ENCODE measurements around the gene MAP2K2.
"Not testable (repeated sequence)": the region's sequence is repeated elsewhere in the genome, so short reads cannot be mapped to it uniquely, and the experiment has no call there.

Gene MAP2K2

DNA sequence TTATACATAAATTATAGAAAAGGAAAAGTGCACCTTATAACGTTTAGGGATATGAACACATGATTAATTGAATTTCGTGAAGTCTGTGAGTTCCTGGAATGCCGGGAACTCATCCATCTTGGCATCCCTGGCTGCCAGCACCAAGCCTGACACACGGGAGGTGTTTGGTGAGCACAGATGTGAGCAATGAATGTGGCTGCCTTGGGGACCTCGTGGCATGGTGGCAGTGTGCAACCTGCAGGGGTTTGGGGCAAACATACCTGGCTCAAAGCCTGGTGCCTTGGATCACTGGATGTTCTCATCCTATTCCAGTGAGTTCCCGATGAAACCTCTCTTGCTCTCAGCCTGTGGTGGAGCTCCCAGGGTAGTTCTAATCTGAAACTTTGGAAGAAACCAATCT lies 10.4 kb upstream of the MAP2K2 start:
- DNase-seq (ENCODE audit: insufficient read length, low spot score) = no peak
- FAIRE-seq = no peak

DNA sequence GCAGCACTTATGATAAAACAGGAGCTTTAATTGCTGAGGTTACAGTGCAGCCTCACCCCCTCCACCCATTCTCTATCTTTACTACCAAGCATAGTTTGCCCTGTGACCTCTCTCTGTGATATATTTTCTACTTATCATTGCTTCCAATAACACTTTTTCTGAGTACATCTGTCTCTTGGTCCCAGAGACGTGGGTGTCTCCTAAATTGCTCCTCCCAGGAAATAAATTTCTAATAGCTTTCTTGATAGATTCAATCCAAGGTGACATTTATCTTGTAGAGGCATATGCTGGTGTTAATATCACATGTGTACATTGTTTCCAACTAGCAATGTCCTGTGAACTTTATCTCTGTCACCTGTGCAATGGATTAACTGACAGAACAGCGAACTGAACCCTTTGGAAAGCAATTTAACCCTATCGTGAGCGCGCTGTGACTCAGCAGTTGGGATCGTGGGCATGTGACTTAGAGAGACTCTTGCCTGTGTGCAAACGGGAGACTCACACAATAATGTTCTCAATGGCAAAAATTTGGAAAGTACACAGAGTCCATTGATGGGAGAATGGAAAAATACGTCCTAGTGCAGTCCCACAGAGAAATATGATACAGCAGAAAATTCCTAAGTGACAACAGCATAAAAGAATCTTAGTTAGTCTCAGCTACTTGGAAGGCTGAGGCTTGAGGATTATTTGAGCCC lies 7.0 kb upstream of the MAP2K2 start:
- FAIRE-seq (no peak), DNase-seq (ENCODE audit: insufficient read length, low spot score) (no peak)

DNA sequence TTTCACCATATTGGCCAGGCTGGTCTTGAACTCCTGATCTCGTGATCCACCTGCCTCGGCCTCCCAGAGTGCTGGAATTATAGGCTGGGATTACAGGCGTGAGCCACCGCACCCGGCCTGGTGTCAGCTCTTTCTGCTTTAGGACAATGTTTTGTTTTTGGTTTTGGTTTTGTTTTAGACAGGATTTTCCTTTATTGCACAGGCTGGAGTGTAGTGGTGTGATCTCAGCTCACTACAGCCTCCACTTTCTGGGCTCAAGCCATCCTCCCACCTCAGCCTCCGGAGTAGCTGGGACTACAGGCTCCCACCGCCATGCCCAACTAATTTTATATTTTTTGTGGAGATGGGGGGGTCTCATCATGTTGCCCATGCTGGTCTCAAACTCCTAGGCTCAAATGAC lies 5.1 kb upstream of the MAP2K2 start:
- FAIRE-seq; DNase-seq (ENCODE audit: insufficient read length, low spot score): not testable (repeated sequence)

DNA sequence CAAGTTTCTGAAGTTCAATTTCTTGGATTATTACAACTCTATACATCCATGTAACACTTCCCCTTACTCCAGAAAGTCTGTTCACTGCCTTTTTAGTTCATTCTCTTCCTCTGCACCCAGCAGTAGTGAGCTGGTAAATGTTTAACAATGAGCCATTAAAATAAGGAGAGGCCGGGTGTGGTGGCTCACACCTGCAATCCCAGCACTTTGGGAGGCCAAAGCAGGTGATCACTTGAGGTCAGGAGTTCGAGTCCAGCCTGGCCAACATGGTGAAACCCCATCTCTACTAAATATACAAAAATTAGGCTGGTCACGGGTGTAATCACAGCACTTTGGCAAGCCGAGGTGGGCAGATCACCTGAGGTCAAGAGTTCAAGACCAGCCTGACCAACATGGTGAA lies 3.4 kb upstream of the MAP2K2 start:
- DNase-seq (ENCODE audit: insufficient read length, low spot score); FAIRE-seq: not testable (repeated sequence)

DNA sequence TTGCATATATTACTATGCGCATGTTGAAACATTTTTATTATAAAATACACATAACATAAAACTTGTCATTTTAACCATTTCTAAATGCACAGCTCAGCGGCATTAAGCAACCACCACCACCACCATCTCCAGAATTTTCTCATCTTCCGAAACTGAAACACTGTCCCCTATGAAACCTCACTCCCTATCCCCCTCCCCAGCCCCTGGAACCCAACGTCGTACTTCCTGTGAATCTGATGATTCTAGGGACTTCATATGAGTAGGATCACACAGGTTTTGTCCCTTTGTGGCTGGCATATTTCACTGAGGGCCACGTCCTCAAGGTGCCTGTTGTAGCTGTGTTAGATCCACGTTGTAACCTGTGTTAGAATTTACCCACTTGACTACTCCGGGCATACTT lies 716 bp upstream of the MAP2K2 start:
- DNase-seq (ENCODE audit: insufficient read length, low spot score) = no peak
- no peak for FAIRE-seq

DNA sequence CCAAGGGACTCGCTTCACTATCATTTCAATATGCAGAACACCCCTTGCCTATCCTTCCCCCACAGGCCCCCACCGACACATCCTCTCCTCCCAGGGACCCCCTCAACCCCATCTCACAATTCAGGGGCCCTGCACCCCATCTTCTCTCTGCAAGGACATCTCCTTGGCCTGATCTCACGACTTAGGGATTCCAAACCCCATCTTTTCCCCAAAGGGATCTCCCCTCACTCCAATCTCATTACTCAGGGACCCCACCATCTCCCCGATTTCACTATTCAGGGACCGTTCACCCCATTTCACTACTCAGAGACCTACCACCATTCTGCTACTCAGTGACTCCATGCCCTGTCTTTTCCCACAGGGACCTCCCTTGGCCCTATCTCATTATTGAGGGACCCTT lies 1.4 kb downstream of the MAP2K2 start:
- FAIRE-seq (no peak), DNase-seq (ENCODE audit: insufficient read length, low spot score) (no peak)

DNA sequence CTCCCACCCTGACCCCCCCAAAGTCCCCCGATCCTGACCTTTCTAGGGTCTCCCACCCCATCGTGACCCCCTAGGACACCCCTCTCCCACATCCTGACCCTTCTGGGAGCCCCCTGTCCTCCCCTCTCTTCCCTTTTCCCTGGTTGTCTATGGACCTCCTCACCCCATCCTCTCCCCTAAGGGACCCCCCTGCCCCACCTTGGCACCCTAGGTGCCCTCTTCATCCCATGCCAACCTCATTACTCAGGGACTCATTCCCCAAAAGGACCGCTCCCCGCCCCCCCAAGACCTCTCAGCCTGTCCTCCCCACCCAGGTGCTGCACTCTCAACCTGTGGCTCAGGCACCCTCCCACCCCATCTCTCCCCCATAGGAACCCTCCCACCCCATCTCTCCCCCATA lies 2.1 kb downstream of the MAP2K2 start:
- FAIRE-seq (no peak), DNase-seq (ENCODE audit: insufficient read length, low spot score) (no peak)

DNA sequence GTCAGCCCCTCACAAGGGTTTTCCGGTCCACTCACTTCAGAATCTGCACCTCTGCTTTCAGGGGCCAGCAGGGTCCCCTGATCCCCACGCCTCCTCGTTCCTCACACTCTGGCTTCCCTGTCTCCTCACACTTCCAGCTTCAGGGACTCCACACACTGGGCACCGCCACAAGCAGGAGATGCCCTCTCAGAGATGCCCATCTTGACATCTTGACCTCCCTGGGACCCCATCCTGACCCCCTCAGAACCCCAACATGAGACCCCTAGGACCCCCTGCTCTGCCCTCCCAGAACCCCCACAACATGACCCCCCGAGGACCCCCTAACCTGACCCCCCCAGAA lies 2.7 kb downstream of the MAP2K2 start:
- DNase-seq (ENCODE audit: insufficient read length, low spot score) (no peak), FAIRE-seq (no peak)

DNA sequence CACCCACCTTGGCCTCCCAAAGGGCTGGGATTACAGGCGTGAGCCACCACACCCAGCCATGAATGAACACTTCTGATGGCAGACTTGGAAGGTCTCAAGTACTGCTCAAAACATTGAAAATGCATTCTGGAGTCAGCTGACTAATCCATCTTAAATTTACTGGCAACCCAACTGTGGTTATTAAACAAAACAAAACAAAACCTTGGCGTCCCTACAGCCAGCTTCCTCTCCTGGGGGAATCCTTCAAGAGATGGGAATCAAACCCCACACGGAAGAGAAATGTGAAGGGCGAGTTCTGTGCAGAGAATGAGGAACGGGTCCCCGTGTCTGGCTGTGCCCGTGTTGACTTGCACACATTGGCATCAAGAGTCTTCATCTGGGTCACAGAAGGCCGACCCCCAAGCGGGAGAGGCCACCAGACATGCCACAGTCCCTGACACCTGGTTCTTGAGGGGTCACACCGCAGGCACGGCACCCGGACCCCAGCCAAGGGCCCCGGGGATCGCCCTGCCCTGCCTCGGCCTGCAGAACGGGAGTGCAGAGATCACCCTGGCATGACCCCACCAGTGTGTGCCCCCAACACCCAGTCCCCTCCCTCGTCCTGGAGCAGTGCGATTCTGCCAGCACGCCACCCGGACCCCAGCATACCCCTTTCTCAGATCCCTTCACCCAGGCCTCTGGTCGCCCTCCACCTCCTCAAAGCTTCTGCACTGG lies 3.2 kb downstream of the MAP2K2 start:
- no peak for FAIRE-seq

DNA sequence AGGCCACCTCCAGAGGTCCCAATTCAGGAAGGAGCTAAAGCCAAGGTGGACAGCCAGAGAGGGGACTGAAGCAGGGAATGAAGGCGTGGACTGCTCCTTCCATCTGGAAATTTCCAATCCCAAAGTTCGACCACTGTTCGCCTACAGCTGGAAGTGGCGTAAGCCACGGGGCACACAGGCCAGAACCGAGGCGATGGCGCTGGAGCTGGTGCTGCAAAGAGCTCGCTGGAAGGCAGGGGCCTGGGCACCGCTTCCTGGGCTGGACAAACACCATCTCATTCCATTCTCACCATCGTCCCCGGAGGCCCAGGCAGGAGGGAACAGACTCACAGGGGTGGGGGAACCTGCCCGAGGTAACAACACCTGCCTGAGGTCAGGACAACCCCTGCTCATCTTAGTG lies 4.2 kb downstream of the MAP2K2 start:
- no peak for FAIRE-seq
- DNase-seq (ENCODE audit: insufficient read length, low spot score) = no peak

More for the DNA sequence above, 3.2 kb downstream of the MAP2K2 start:
- DNase-seq (ENCODE audit: insufficient read length, low spot score) = no peak

DNA sequence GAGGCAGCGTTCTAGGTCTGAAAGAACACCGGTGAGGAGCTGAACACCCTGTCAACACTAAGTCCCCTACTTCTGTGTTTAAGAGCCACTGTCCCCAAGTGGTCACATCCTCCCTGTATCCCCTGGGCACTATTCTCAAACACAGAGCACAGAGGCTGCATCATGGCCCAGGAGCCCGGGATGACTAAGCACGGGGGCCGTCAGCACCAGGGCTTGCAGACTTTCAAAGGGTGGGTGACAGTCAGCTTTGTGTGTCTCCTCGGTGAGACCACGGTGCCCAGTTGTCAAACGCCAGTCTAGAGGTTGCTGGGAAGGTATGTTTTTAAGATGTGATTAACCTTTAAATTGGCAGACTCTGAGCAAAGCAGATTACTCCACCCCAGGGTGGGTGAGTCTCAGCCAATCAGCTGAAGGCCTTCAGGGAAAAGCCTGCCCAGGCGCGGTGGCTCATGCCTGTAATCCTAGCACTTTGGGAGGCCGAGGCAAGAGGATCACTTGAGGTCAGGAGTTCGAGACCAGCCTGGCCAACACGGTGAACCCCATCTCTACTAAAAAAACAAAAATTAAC lies 8.0 kb downstream of the MAP2K2 start:
- FAIRE-seq = no peak
- no peak for DNase-seq (ENCODE audit: insufficient read length, low spot score)

DNA sequence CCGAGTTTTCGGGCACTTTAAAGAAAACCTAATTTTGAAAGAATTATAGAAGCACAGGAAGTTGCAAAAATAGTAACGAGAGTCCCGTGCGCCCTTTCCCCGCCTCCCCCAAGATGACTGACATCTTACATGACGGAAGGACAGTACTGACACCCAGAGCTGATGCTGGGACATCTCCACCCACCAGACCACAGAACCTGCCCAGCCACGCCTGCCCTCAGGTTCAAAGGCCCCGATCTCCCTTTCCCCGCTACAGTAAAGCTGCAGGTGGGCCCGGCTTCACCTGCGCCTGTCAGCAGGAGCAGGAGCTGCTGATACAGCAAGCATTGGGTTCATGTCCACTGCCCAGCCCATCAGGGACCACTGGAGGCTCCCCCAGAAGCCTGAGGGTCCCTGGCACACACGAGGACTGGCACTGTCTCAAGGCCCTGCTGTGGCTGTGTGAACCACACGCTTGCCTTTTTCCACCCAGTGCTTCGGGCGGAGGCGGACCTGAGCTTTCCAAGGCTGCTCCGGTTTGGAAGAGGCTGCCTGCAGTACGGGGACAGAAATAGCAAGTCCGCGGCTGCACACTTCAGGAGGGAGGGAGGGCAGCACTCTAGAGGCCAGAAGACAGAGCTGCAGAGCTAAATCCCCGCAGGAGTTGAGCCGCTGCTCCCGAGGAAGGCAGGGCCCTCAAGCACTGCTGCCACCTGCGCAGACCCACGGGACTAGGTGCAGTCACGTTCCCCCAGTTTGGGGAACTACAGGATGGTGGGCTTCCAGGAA lies 8.7 kb downstream of the MAP2K2 start:
- peak; percentile 92 for DNase-seq (ENCODE audit: insufficient read length, low spot score)
- peak; percentile 98 for FAIRE-seq

DNA sequence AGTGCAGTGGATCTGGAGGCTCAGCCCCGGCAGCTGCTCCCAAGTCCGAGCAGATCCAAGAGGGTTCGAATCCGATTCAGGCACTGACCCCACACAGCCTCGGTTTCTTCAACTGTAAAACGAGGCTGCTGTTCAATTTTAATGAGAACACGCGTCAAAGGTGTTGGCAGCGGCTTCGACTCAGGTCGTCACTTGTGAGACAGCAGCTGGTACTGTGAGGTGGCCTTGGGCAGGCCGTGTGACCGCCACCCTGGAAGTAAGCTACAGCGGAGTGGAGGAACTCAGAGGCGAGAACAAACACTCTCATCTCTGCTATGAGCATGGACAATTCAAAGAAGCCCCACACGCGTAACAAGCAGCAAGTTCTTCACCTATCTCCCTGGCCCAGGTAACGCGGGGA lies 9.7 kb downstream of the MAP2K2 start:
- no peak for DNase-seq (ENCODE audit: insufficient read length, low spot score)
- no peak for FAIRE-seq

DNA sequence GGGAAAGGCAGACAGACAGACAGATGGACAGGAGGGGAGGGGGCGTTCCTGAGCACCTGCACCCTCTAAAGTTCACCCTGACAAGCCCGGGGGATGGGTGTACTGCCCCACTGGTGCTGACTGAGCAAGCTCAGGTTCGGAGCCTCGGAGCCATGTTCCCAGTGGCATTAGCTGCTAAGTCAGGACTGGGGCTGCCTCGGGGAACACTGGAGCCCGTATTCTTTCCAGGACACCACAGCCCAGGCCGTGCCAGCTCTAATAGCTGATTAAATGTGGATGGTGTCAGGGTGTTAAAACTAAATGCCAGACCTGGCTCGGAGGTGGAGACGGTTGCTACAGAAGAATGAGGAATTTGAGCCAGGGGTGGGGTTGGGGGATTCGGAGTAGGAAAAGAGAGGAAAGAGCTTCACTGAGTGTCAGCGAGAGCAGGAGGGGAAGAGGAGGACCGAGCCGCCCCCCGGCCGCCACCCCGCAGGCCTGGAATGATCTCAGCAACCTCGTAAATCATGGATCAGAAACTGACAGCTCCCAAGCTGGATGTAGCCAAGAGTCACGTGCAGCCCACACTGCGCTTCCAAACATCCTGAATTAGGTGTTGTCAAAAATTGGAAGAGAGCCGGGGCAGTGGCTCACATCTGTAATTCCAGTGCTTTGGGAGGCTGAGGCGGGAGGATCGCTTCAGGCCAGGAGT lies 10.4 kb downstream of the MAP2K2 start:
- FAIRE-seq = no peak
- no peak for DNase-seq (ENCODE audit: insufficient read length, low spot score)

DNA sequence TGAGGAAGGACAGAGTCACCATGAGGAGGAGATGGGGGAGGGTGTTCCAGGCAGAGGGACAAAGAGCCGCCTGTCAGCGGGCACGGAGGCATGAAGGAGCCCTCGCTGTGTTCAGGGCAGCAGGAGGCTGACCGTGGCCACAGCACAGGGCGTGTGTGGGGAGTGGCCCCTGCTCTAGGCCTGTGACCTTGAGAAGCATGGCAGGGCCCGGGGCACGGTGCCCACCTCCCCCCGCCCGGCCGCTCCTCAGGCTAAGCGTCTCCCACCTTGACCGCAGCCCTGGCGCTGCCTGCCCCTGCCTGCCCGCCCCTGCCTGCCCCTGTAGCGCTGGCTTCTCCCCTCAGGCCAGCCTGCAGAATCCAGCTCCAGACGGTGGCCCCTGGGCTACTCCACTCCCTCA lies 11.6 kb downstream of the MAP2K2 start:
- no peak for FAIRE-seq
- DNase-seq (ENCODE audit: insufficient read length, low spot score) = no peak

DNA sequence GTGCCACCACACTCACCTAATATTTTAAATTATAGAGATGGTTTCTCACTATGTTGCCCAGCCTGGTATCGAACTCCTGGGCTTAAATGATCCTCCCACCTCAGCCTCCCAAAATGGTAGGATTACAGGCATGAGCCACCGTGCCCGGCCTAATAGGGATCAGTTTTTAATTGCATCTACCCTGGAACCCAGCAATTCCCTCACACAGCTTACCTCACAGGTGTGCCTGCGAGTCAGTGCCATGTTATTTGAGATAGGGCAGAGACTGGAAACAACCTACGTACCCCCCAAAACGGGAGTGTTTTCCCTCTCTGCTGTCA lies 14.3 kb downstream of the MAP2K2 start:
- no peak for FAIRE-seq
- DNase-seq (ENCODE audit: insufficient read length, low spot score) = no peak

DNA sequence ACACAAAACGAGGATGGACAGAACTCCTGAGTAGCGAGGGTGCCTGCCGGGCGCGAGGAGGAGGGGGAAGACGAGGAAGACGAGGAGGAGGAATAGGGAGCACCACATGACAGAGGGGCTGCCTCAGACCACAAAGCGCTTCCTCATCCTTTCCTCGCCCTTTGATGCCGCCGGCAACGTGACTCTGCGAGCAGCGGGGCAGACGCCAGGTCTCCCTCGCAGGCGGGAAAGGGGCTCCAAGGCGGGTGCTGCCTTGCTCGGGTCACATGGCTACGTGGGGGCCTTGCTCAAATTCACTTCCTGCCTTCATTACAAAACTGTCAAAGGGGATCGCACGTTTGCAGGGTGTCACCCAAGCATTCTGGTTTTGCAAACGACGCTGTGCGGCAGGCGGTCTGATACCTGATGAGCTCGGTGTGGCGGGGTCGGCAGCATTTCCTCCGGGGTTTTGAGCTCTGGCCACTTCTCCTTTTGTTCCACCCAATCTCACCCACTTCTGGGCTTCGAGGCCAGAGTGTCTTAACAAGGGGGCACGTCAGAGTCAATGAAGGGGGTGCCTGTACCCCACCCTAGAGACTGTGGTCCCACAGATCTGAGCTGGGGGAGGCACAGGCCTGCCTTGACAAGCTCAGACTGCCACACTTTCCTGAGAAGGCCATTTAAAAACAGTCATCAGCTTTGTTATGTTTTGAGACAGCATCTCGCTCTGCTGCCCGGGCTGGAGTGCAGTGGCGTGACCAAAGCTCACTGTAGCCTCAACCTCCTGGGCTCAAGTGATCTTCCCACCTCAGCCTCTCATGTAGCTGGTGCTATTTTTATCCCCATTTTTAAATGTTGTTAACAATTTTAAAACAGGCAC lies 14.9 kb downstream of the MAP2K2 start:
- peak; percentile 90 for FAIRE-seq
- DNase-seq (ENCODE audit: insufficient read length, low spot score) = peak; percentile 79

DNA sequence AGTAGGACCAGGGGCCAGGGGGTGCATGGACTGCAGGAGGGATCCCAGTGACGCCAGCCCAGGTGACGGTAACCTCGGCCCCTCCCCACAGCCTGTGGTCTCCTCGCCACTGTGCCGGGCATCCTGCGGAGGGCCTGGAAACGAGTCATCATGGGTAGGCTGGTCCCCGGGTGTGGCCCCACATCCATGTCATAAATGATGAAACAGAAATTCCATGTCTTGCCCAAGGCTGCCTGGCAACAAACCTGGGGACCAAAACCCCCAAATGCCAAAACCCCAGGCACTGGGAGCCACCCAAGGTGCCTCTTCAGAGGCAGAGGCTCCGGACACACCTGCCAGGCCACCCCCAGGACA lies 20.9 kb downstream of the MAP2K2 start:
- FAIRE-seq (no peak), DNase-seq (ENCODE audit: insufficient read length, low spot score) (no peak)

DNA sequence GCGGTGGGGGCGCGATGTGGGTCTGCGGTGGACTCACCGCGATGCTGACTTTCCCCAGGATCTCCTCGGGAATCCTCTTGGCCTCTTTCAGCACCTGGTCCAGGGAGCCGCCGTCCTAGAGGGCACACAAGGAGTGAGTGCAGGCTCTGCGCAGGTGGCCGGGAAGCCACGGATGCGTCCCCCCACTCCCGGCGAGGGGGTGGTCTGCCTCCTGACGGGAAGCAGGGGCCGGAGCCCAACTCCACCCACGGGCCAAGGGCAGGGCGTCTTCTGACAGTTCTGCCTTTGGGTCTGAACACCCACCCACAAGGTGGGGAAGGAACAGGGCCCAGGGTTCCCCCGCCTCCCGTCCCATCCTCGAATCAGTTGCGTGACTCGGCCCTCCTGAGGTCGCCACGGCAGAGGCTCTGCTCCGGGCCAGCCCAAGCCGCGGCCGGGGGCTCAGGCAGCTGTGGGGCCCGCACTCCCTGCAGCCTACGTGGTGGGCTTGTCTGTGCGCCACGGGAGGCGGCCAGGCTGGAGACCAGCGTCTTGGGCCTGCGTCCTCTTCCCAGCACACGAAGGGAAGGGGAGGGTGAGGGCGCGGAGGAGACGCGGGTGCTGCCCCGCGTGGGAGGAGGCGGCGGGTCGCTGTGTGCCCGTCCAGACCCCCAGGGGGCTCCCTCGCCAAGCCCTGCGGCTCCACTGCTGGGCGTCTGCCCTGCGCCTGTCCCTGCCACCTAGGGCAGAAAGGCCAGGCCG lies 21.4 kb downstream of the MAP2K2 start:
- FAIRE-seq (no peak), DNase-seq (ENCODE audit: insufficient read length, low spot score) (no peak)

DNA sequence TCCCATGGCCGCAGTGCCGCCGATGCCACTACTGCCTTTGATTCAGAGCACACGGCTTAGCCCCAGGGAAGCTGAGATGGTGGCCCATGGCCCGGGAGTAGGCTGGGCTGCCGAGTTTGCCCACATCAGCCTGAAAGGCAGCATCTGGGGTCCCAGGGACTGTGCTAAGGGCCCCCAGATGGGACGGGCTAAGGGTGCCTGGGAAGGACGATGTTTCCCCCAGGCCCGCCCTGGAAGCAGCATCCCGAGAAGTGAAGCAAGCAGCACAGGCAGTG lies 22.5 kb downstream of the MAP2K2 start:
- FAIRE-seq (no peak), DNase-seq (ENCODE audit: insufficient read length, low spot score) (no peak)

All from GM19239 (cell line).